ENCODE results near the gene NTRK3.

- no peak for TF ChIP-seq EZH2phosphoT487 (IDR thresholded peaks at IDR 0.05; ENCODE audit: insufficient read depth, low read depth)
- no peak for TF ChIP-seq EZH2 (IDR thresholded peaks at IDR 0.05; ENCODE audit: insufficient read depth, poor library complexity, severe bottlenecking)
These were observed 405.0 kb downstream of the NTRK3 start for GRCh38 chr15:87851497-87851896.
